NCI-H1105 (cell line): ENCODE results near the gene PCED1B.
"Not testable (repeated sequence)": the region's sequence is repeated elsewhere in the genome, so short reads cannot be mapped to it uniquely, and the experiment has no call there.

Experiments
- DNase-seq: peaks from one replicate; lab custom pipeline; 2025; lab: John Stamatoyannopoulos, UW

The PCED1B gene

GRCh38 chr12:47088021-47088944, 8.9 kb downstream of the PCED1B start:
- DNase-seq = peak; percentile 91

DNA sequence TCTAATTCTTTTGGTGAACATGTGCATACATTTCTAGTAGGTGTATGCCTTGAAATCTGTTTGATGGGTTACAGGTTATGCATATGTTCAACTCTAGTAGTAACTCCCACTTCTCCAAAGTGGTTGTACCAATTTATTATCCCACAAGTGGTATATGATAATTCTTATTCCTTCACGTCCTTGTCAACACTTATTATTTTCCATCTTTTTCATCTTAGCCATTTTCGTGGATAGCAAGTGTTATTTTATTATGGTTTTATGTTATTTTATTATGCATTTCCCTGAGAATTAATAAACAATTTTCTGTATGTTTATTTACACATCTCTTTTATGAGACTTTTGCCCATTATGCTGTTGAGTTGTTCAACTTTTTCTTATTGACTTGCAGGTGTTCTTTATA, 11.6 kb downstream of the PCED1B start:
- DNase-seq = no peak

GRCh38 chr12:47094804-47095203, 15.4 kb downstream of the PCED1B start:
- DNase-seq = no peak

DNA sequence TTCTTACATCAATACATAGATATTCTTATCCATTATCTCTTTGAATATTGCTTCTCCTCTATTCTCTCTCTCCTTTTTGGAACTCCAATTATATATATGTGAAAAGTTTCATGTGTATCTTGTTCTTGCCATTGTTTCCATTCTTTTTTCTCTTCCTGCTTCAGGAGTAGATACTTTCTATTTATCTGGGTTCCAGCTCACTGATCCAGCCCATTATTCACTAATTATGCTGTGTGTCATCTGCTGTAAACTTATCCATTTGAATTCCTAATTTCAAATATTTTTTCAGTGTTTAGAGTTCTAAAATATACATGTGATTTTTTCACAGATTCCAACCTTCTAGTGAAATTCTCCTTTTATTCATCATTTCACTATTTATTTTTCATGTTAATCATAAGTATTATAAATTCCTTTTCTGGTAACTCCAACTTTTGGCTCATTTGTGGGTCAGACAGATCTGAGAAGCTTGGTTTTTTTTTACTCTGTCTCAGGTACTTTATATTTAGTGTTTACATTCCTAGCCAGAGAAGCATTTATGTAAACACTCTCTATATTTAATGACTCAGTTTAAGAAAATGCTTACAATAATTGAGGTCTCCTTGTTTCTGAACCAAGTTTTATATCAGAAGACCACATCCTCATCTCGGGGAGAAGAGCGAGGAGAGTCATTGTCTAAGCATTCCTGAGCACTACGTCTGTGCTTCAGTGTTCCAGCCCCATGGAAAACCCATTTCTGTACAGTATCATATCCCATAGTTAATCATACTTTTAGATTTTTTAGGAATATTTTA, 16.2 kb downstream of the PCED1B start:
- DNase-seq = no peak

- DNase-seq = no peak
These were observed 18.0 kb downstream of the PCED1B start for GRCh38 chr12:47097276-47097896.

GRCh38 chr12:47098099-47098498, 18.7 kb downstream of the PCED1B start:
- no peak for DNase-seq

- no peak for DNase-seq
These were observed 20.2 kb downstream of the PCED1B start for GRCh38 chr12:47099610-47100009.

- DNase-seq = no peak
These were observed 20.7 kb downstream of the PCED1B start for GRCh38 chr12:47100160-47100559.

DNA sequence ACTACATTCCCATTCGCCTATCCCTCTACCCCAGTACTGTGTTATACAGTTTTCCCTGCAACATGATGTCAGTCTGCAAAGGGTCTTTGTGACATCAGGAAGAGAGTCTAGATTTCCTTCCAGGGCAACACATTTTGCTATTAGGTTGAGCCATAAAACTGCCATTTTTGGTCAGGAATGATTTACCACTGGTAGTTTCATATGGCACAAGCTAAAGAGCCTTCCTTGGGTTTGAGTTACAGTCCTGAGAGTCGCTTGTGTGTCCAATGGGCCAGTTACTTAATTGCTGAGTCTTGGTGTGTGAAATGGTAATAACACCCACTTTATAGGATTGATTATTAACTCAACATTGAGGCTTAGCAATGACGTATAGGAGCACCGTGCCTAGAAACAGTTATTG, 23.0 kb downstream of the PCED1B start:
- no peak for DNase-seq

DNA sequence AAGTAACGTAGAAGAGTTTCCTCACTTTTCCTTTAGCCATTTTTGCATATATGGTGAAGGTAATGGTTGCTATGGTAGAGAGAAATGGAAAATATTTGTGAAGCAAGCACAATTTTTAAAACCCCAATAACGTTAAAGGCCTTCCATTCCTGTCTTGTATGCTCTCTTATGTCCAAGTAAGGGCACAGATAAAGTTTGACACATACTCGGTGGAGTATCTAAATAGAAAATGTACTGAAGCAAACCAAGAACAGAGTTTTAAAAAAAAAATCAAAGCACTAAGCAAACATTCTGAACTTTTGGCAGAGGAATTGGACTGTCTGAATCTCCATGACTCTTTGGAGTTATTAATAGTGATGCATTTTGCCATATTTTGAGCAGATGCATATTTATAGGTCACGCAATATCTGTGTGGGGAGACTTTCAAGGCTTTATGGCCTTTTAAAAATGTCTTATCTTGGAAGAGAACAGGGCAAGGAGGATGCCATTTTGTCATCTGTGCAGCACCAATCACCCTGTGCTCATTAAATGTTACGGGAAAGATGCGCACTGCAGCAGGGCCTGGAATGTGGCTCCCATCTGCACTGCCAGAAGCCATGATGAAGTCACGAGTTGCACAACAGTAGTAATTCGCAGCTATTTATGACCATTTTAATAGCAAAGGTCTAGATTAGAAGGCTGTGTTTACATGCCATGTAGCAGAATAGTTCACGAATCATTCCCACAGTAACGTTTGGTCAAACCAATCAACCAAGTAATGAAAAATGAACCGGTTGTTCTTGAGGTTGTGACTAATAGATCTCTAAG, 23.6 kb downstream of the PCED1B start:
- DNase-seq = no peak

GRCh38 chr12:47105914-47106674, 26.7 kb downstream of the PCED1B start:
- peak; percentile 68 for DNase-seq

DNA sequence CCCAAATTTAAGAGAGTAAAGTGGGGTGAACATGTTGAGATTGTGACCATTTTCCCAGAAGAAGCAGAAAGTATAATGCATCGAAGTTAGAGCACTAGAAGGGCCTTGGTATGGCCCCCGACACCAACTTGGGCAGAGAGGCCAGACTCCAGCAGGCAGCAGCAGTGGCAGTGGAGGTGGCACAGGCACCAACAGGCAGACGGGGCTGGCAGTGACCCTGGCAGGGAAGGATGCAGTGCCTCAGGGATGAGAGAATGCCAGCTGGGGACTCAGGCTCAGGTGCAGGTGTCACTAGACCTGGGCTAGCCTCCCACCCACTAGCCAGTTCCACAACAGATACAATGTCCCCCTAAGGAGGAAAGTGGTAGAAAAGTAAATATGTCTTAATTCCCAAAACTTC, 28.0 kb downstream of the PCED1B start:
- DNase-seq = no peak

- DNase-seq = no peak
These were observed 28.5 kb downstream of the PCED1B start for GRCh38 chr12:47107926-47108325.

GRCh38 chr12:47110011-47110541, 30.7 kb downstream of the PCED1B start:
- no peak for DNase-seq

DNA sequence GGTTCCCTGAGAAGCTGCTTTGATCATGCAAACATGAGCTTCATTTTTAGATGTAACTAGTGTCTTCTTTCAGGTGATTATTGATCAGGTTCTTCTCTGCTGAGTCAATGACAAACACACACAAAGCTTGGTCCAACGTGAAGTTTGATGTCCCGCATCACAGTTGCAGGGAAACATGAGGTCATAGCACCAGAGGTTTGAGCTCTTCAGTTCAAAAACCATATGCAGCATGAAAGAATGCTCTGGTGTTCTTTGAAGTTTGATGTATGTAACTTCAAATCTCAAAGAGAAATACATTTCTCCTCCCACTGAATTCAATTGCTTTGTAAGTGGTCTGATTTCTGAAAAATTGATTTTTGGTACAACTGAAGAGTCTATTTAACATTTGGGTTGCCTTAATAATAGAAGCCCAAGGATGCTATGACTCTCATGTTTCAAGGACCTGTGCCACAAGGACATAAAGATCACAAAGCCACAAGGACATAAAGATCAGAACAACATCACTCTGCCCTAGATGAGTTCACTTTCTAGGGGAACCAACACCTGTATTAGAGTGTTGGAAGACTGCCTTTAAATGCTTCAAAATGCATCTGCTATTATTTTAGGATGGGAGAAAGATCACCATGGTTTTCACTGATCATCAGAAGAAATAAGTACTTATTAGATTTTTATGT, 31.4 kb downstream of the PCED1B start:
- DNase-seq = no peak

GRCh38 chr12:47111392-47111778, 32.0 kb downstream of the PCED1B start:
- no peak for DNase-seq

DNA sequence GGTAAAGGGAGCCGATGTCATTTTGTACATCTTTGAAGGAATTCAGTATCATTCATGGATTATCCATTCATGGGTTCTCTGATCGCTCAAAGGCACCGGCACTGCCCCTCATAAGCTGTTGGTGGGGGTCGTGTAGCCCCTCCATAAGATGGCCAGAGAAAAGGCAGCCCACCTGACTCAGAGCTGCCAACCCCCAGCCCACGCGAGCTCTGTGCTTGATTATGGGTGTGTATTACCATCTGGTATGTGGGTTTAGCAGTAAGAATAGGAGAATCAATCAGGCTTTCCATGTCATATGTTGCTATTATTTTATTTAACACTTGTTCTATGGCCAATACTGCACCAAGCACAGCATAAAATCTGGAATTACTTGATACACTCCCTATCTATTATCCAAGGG, 32.4 kb downstream of the PCED1B start:
- DNase-seq = no peak

GRCh38 chr12:47112679-47113078, 33.3 kb downstream of the PCED1B start:
- DNase-seq = no peak

DNA sequence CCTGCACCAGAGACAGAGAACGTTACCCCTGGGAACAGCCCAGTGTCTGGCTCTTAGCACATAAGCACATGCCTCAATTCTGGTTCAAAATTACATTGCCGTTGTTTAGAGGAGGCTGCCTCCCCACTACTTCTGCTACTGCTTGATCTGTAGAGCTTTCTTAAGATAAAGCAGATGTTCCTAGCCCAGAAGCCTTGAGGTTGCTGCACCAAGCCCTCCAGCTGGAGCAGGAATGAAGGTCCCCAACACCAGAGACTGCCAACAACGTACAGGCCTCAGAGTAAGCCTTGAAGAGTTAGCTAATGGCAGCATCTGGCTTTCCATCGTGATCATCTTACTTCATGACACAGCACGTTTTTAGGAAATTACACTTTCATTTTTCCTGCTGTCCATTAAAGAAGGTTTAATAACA, 35.1 kb downstream of the PCED1B start:
- no peak for DNase-seq

DNA sequence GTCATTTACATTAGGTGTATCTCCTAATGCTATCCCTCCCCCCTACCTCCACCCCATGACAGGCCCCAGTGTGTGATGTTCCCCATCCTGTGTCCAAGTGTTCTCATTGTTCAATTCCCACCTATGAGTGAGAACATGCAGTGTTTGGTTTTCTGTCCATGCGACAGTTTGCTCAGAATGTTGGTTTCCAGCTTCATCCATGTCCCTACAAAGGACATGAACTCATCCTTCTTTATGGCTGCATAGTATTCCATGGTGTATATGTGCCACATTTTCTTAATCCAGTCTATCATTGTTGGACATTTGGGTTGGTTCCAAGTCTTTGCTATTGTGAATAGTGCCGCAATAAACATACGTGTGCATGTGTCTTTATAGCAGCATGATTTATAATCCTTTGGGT, 37.9 kb downstream of the PCED1B start:
- not testable (repeated sequence) for DNase-seq
